HCT116 (cell line): ENCODE data around the gene LCP1. TPM values are rescaled to one million over a fixed set of nuclear protein-coding genes. Genes with fewer than 3 reads are reported as not detected.
"Not testable (repeated sequence)": the region's sequence is repeated elsewhere in the genome, so short reads cannot be mapped to it uniquely, and the experiment has no call there.

Experiments
- ATAC-seq: fragments of 200-7000 bp; cut with Tn5 transposase; 2 replicates; pipeline ENCODE4 v1.9.1; 2020; ENCODE audit warnings: mild to moderate bottlenecking, moderate library complexity
- BruUV-seq: library from RNA; stranded (reverse); fragments of 400-500 nt; replicated peaks from 2 replicates; lab custom pipeline; 2021; lab: Mats Ljungman, UMichigan
- CTCF ChIA-PET: fragments of 300-600 bp; sonication (Branson Sonifier 250); formaldehyde crosslinking; loops from one replicate; lab custom pipeline; 2021; ENCODE audit warnings: antibody characterized with exemption; lab: Charles Lee
- POLR2A ChIA-PET: fragments of 300-600, 350-600 bp; sonication (Branson Sonifier 250); formaldehyde crosslinking; loops from one replicate; lab custom pipeline; 2021; ENCODE audit warnings: antibody characterized with exemption; lab: Charles Lee
- RAD21 ChIA-PET, 2 experiments: fragments of 300-600 bp; sonication (Branson Sonifier 250); formaldehyde crosslinking; loops; one replicate each; lab custom pipeline; 2023; ENCODE audit warnings: low total read pairs in 2 of 2; ENCODE audit not compliant: uncharacterized antibody in 2 of 2, unreplicated experiment in 2 of 2, low non-redundant PET in 1 of 2; lab: Charles Lee
- DNase-seq: peaks from one replicate; pipeline ENCODE4 v3.0.0-alpha.2; 2010; ENCODE audit warnings: low read depth, low spot score
- H2AFZ ChIP-seq: fragments of 200-600 bp; shearing (Covaris generic), sonication (generic); 2 replicates; pipeline ENCODE4 v1.6.1; 2017; ENCODE audit warnings: low read depth, mixed run types, mixed read lengths, antibody characterized with exemption, low read length; ENCODE audit not compliant: poor library complexity, severe bottlenecking
- H3K27ac ChIP-seq: 2 replicates; pipeline ENCODE4 v1.5.1; 2012; ENCODE audit warnings: low read depth, low read length
- H3K27me3 ChIP-seq: fragments of 200-600 bp; sonication (generic); 2 replicates; pipeline ENCODE4 v1.6.1; 2016; ENCODE audit warnings: mixed run types, low read length, mixed read lengths; ENCODE audit not compliant: insufficient read depth
- H3K36me3 ChIP-seq, 2 experiments: fragments of 200-500 bp in 1 of 2; fragments of 200-600 bp in 1 of 2; sonication (Bioruptor generic) in 1 of 2; sonication (generic) in 1 of 2; 2 replicates each; pipeline versions ENCODE4 v1.5.1 to v1.6.1; 2014 to 2016; ENCODE audit warnings: low read length in 2 of 2, inconsistent platforms in 1 of 2, mixed read lengths in 1 of 2, mixed run types in 1 of 2; ENCODE audit not compliant: insufficient read depth in 2 of 2, control insufficient read depth in 1 of 2
- H3K4me1 ChIP-seq, 2 experiments: fragments of 200-600 bp in 1 of 2; sonication (generic) in 1 of 2; 2 replicates each; pipeline versions ENCODE4 v1.5.1 to v1.6.1; 2012 to 2017; ENCODE audit warnings: low read length in 2 of 2, inconsistent platforms in 1 of 2, mild to moderate bottlenecking in 1 of 2, mixed read lengths in 1 of 2, mixed run types in 1 of 2, moderate library complexity in 1 of 2; ENCODE audit not compliant: insufficient read depth in 2 of 2, control insufficient read depth in 1 of 2
- H3K4me2 ChIP-seq: fragments of 200-600 bp; sonication (generic); 2 replicates; pipeline ENCODE4 v1.6.1; 2017; ENCODE audit warnings: mixed run types, low read length, mixed read lengths
- H3K4me3 ChIP-seq, 2 experiments: fragments of 200-600 bp in 1 of 2; sonication (generic) in 1 of 2; replicated peaks in 1 of 2; 2 replicates each; pipeline ENCODE4 v1.5.1; 2011 to 2016; ENCODE audit warnings: low read length in 2 of 2, control low read depth in 1 of 2, low read depth in 1 of 2, mild to moderate bottlenecking in 1 of 2, mixed read lengths in 1 of 2, mixed run types in 1 of 2
- H3K79me2 ChIP-seq: fragments of 200-600 bp; sonication (generic); 2 replicates; pipeline ENCODE4 v1.6.1; 2017; ENCODE audit warnings: mild to moderate bottlenecking, mixed run types, low read length, moderate library complexity, mixed read lengths; ENCODE audit not compliant: insufficient read depth
- H3K9ac ChIP-seq: fragments of 200-600 bp; sonication (generic); 2 replicates; pipeline ENCODE4 v1.6.1; 2016; ENCODE audit warnings: low read length, mixed read lengths
- H3K9me2 ChIP-seq: fragments of 200-600 bp; sonication (generic), shearing (Covaris generic); 2 replicates; pipeline ENCODE4 v1.6.1; 2017; ENCODE audit warnings: mixed run types, mild to moderate bottlenecking, moderate library complexity; ENCODE audit not compliant: insufficient read depth
- H3K9me3 ChIP-seq, 2 experiments: fragments of 200-500 bp in 1 of 2; fragments of 200-600 bp in 1 of 2; sonication (Bioruptor generic) in 1 of 2; sonication (generic) in 1 of 2; 2 replicates each; pipeline ENCODE4 v1.6.1; 2014 to 2017; ENCODE audit warnings: low read length in 2 of 2, mixed read lengths in 2 of 2, inconsistent platforms in 1 of 2, low read depth in 1 of 2, mild to moderate bottlenecking in 1 of 2, mixed run types in 1 of 2, moderate library complexity in 1 of 2; ENCODE audit not compliant: control insufficient read depth in 1 of 2, insufficient read depth in 1 of 2
- H4K20me1 ChIP-seq: fragments of 200-600 bp; sonication (generic), shearing (Covaris generic); 2 replicates; pipeline ENCODE4 v1.6.1; 2017; ENCODE audit warnings: mixed run types, mild to moderate bottlenecking, moderate library complexity; ENCODE audit not compliant: insufficient read depth
- CEBPB ChIP-seq: IDR thresholded peaks from 2 replicates; pipeline ENCODE4 v1.6.1; 2012; ENCODE audit warnings: low read depth
- JUND ChIP-seq: IDR thresholded peaks from 2 replicates; pipeline ENCODE4 v1.6.1; 2012
- TCF7L2 ChIP-seq: IDR thresholded peaks from 2 replicates; pipeline ENCODE4 v1.7.0; 2011; ENCODE audit warnings: borderline replicate concordance, inconsistent platforms; ENCODE audit not compliant: insufficient read depth, insufficient read length; ENCODE audit errors: extremely low read depth
- intact Hi-C: fragments of 100-400 bp; cut with micrococcal nuclease; formaldehyde crosslinking; loops from 2 replicates; pipeline ENCODE4 v1.10.0; 2022
- total RNA-seq: library from RNA; stranded (reverse); gene quantifications from one replicate; pipeline ENCODE4 v1.2.1, GENCODE V29; 2021; ENCODE audit not compliant: unreplicated experiment

Gene LCP1
- total RNA-seq, 1 experiment from 2014 or later, result 2.2 TPM

DNA sequence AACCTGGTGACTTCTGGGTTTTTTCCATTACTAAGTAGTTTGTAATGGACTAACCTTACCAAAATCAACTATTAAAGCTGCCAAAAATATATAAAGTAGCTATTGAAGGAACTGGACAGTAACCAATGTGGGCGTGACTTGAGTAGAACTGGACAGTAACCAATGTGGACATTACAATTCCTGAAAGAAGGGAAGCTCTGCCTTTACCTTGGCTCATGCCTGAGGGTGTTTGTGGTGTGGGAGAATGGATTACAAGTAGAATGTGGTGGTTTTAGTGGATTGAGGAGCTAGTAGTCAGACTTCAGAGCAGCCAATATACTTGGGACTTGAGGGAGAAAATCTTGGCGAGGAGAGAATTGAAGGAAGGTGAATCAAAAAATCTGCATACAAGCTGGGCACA is 47.3 kb upstream of the LCP1 start (continued):
- TF ChIP-seq TCF7L2 (no peak), CEBPB (no peak), JUND (no peak)
- TF ChIP-seq, all 23 proteins: peak for 0

DNA sequence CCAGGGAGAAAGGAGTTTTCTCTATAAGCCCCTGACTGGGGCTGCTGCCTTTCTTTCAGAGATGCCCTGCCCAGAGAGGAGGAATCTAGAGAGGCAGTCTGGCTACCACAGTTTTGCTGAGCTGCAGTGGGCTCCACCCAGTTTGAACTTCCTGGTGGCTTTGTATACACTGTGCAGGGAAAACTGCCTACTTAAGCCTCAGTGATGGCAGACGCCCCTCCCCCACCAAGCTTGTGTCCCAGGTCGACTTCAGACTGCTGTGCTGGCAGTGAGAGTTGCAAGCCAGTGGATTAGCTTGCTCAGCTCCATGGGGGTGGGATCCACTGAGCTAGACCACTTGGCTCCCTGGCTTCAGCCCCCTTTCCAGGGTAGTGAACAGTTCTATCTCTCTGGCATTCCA is 38.3 kb upstream of the LCP1 start:
- H3K9me2 ChIP-seq, intact Hi-C loops, H3K4me3 ChIP-seq, DNase-seq, H3K9ac ChIP-seq, H3K36me3 ChIP-seq, H3K79me2 ChIP-seq, CTCF ChIA-PET, ATAC-seq, BruUV-seq, RAD21 ChIA-PET, H4K20me1 ChIP-seq, H3K4me1 ChIP-seq, H3K27ac ChIP-seq, H3K9me3 ChIP-seq, H3K4me2 ChIP-seq, POLR2A ChIA-PET, H2AFZ ChIP-seq, H3K27me3 ChIP-seq: not testable (repeated sequence)

DNA sequence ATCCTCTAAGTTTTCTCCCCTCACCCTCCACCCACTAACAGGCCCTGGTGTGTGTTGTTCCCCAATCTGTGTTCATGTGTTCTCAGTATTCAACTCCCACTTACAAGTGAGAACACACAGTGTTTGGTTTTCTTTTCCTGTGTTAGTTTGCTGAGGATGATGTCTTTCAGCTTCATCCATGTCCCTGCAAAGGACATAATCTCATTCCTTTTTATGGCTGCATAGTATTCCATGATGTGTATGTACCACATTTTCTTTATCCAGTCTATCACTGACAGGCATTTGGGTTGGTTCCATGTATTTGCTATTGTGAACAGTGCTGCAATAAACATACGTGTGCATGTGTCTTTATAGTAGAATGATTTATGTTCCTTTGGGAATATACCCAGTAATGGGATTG is 32.8 kb upstream of the LCP1 start:
- H3K27me3 ChIP-seq, CTCF ChIA-PET, H2AFZ ChIP-seq, H3K9me2 ChIP-seq, intact Hi-C loops, H4K20me1 ChIP-seq, H3K79me2 ChIP-seq, H3K9ac ChIP-seq, H3K9me3 ChIP-seq, H3K4me2 ChIP-seq, H3K4me3 ChIP-seq, BruUV-seq, POLR2A ChIA-PET, H3K4me1 ChIP-seq, ATAC-seq, H3K27ac ChIP-seq, RAD21 ChIA-PET, H3K36me3 ChIP-seq, DNase-seq: not testable (repeated sequence)
